ENCODE data around the gene ACSS1. TPM values are rescaled to one million over a fixed set of nuclear protein-coding genes. Genes with fewer than 3 reads are reported as not detected.

Gene ACSS1
- total and polyA plus RNA-seq, 12 donors, result 7.2 to 97.3 (median 16.9) TPM

DNA sequence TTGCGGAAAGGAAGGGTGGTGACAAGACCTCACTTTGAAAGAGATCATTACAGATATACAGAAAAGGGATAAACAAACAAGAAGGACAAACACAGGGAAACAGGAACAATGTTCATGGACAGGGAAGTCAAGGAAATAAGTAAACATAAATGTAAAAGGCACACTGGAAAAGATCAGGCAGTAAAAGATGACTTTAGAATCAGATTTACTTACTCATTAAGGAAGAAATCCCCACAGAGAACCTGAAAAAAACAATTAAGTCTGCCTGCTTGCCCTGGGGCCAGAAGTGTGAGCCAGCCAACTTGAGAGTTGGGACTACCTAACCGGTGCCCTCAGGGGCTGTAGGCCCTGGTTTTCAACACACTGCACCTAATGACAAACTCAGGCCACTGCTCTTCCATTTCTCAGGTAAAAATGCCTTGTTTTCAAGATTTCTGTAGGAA is 67.1 kb downstream of the ACSS1 start:
- no peak for TF ChIP-seq CTCF (IDR thresholded peaks at IDR 0.05)
- no peak for TF ChIP-seq POLR2A (IDR thresholded peaks at IDR 0.05)
- WGBS, 4 donors, result 89 to 96% (median 94%) methylated on average over 2 of the region's 2 CpGs
- Histone ChIP-seq H3K4me1 (replicated peaks in 1 of 2) (peaks cover 0 to 24% of the 10 kb centered on the region in 2 donors), H3K36me3 (replicated peaks in 1 of 2) (no peaks in the 10 kb centered on the region), H3K27me3 (no peaks in the 10 kb centered on the region), H3K4me3 (no peak overlapping the region), H3K9me3 (replicated peaks in 1 of 3) (no peaks in the 10 kb centered on the region), H3K27ac (no peak overlapping the region)
- peak in 2 of 7 donors; percentile 12 to 41 for DNase-seq
- intact Hi-C loops (cut with DNase I), result loop anchor here in 1 of 2 donors (5.0 kb wide), 1 partner anchor 406 kb away; no protein-coding TSS in a partner anchor

GRCh38 chr20:24989162-24989561 is 68.8 kb downstream of the ACSS1 start:
- 80 to 87% (median 83%) methylated on average over 3 of the region's 3 CpGs for WGBS, 4 donors
- Histone ChIP-seq H3K9me3 (replicated peaks in 1 of 3) (no peaks in the 10 kb centered on the region), H3K4me3 (no peak overlapping the region), H3K27me3 (no peaks in the 10 kb centered on the region), H3K4me1 (replicated peaks in 1 of 2) (peaks cover 0 to 30% of the 10 kb centered on the region in 2 donors), H3K27ac (no peak overlapping the region), H3K36me3 (replicated peaks in 1 of 2) (no peaks in the 10 kb centered on the region)
- TF ChIP-seq CTCF (IDR thresholded peaks at IDR 0.05) (no peak), POLR2A (IDR thresholded peaks at IDR 0.05) (no peak)
- intact Hi-C loops (cut with DNase I), result no loop called here
- peak in 2 of 7 donors; percentile 18 to 35 for DNase-seq

GRCh38 chr20:24987873-24988835 is 69.8 kb downstream of the ACSS1 start:
- 87 to 95% (median 89%) methylated on average over 7 of the region's 7 CpGs for WGBS, 4 donors
- no peak overlapping the region for H3K4me3 ChIP-seq
- H3K4me1 ChIP-seq (replicated peaks in 1 of 2), result peaks cover 0 to 20% of the 10 kb centered on the region in 2 donors
- peaks cover 0 to 4% of the 10 kb centered on the region in 2 donors for H3K36me3 ChIP-seq (replicated peaks in 1 of 2)
- intact Hi-C loops (cut with DNase I), result no loop called here
- TF ChIP-seq CTCF (IDR thresholded peaks at IDR 0.05), result no peak
- TF ChIP-seq POLR2A (IDR thresholded peaks at IDR 0.05), result no peak
- H3K27ac ChIP-seq, result no peak overlapping the region
- H3K27me3 ChIP-seq, result no peaks in the 10 kb centered on the region
- no peaks in the 10 kb centered on the region for H3K9me3 ChIP-seq (replicated peaks in 1 of 3)
- DNase-seq, result peak in 2 of 7 donors; percentile 12 to 18

- peak in 1 of 7 donors; percentile 5 for DNase-seq
- H3K36me3 ChIP-seq (replicated peaks in 1 of 2), result peaks cover 0 to 9% of the 10 kb centered on the region in 2 donors
- TF ChIP-seq POLR2A (IDR thresholded peaks at IDR 0.05) (no peak), CTCF (IDR thresholded peaks at IDR 0.05) (no peak)
- intact Hi-C loops (cut with DNase I), result no loop called here
- H3K27ac ChIP-seq, result no peak overlapping the region
- H3K27me3 ChIP-seq, result no peaks in the 10 kb centered on the region
- 78 to 91% (median 89%) methylated on average over 2 of the region's 2 CpGs for WGBS, 4 donors
- H3K4me1 ChIP-seq (replicated peaks in 1 of 2), result peaks cover 0 to 18% of the 10 kb centered on the region in 2 donors
- H3K4me3 ChIP-seq, result no peak overlapping the region
- H3K9me3 ChIP-seq (replicated peaks in 1 of 3), result no peaks in the 10 kb centered on the region
These were observed 70.7 kb downstream of the ACSS1 start for GRCh38 chr20:24987244-24987643.
